Endothelial cell of umbilical vein (primary cell): Measurements from ENCODE around the gene TPSG1. TPM values are rescaled to one million over a fixed set of nuclear protein-coding genes. Genes with fewer than 3 reads are reported as not detected.

Experiments used
- BruUV-seq: library from RNA; stranded (reverse); fragments of 400-500 nt; replicated peaks from 2 replicates; lab custom pipeline; 2021; lab: Mats Ljungman, UMichigan
- CTCF ChIA-PET: fragments of 300-600, 350-600 bp; sonication (Branson Sonifier 250); formaldehyde crosslinking; loops from one replicate; lab custom pipeline; 2021; ENCODE audit warnings: antibody characterized with exemption, inconsistent platforms; lab: Charles Lee
- POLR2A ChIA-PET: fragments of 300-600, 350-600 bp; sonication (Branson Sonifier 250); formaldehyde crosslinking; loops from one replicate; lab custom pipeline; 2021; ENCODE audit warnings: antibody characterized with exemption, inconsistent platforms; lab: Charles Lee
- DNase-seq: peaks from one replicate; pipeline ENCODE4 v3.0.0-alpha.2; 2011; ENCODE audit warnings: low read depth, low spot score
- FAIRE-seq: peaks from 2 replicates; lab custom pipeline; 2011; peaks lifted over from hg19 to GRCh38; lab: Jason Lieb, UNC
- H2AFZ ChIP-seq: 2 replicates; pipeline ENCODE4 v1.6.0; 2012; ENCODE audit warnings: low read depth, low read length, control low read depth, inconsistent platforms
- H3K27ac ChIP-seq: 2 replicates; pipeline ENCODE4 v1.5.1; 2011; ENCODE audit warnings: low read depth, mild to moderate bottlenecking, control low read depth, low read length, moderate library complexity; ENCODE audit not compliant: insufficient read depth
- H3K27me3 ChIP-seq, 2 experiments: 2 replicates each; pipeline versions ENCODE4 v1.6.0 to v1.6.1; 2011; ENCODE audit warnings: low read length in 2 of 2, mixed read lengths in 1 of 2; ENCODE audit not compliant: control insufficient read depth in 2 of 2, insufficient read depth in 2 of 2
- H3K36me3 ChIP-seq, 2 experiments: 2 replicates in 1 of 2; 3 replicates in 1 of 2; pipeline ENCODE4 v1.5.1; 2011; ENCODE audit warnings: low read length in 2 of 2, mild to moderate bottlenecking in 1 of 2, moderate library complexity in 1 of 2; ENCODE audit not compliant: control insufficient read depth in 2 of 2, insufficient read depth in 2 of 2; ENCODE audit errors: extremely low read depth in 1 of 2
- H3K4me1 ChIP-seq: 3 replicates; pipeline ENCODE4 v1.5.1; 2011; ENCODE audit warnings: mild to moderate bottlenecking, low read length; ENCODE audit not compliant: control insufficient read depth, insufficient read depth; ENCODE audit errors: extremely low read depth
- H3K4me2 ChIP-seq: 2 replicates; pipeline ENCODE4 v1.6.1; 2011; ENCODE audit warnings: low read length, control low read depth, mixed read lengths; ENCODE audit not compliant: insufficient read depth
- H3K4me3 ChIP-seq, 3 experiments: fragments of 200-600 bp in 1 of 3; sonication (generic), shearing (Covaris generic) in 1 of 3; replicated peaks in 1 of 3; 2 replicates each; pipeline ENCODE4 v1.5.1; 2011 to 2016; ENCODE audit warnings: control low read depth in 3 of 3, low read length in 3 of 3, mild to moderate bottlenecking in 2 of 3, inconsistent platforms in 1 of 3, low read depth in 1 of 3, moderate library complexity in 1 of 3; ENCODE audit not compliant: insufficient read depth in 1 of 3
- H3K79me2 ChIP-seq: 2 replicates; pipeline ENCODE4 v1.6.0; 2012; ENCODE audit warnings: low read length, inconsistent platforms; ENCODE audit not compliant: control insufficient read depth, insufficient read depth
- H3K9ac ChIP-seq: replicated peaks from 2 replicates; pipeline ENCODE3; 2011; ENCODE audit warnings: low read length, control low read depth; ENCODE audit not compliant: insufficient read depth; ENCODE audit errors: extremely low read depth
- H3K9me1 ChIP-seq: replicated peaks from 3 replicates; pipeline ENCODE4 v1.6.0; 2011; ENCODE audit warnings: mild to moderate bottlenecking, low read length; ENCODE audit not compliant: control insufficient read depth, insufficient read depth; ENCODE audit errors: extremely low read depth
- H3K9me3 ChIP-seq: replicated peaks from 2 replicates; pipeline ENCODE4 v1.5.1; 2012; ENCODE audit warnings: low read length, inconsistent platforms; ENCODE audit not compliant: control insufficient read depth, insufficient read depth
- H4K20me1 ChIP-seq: replicated peaks from 2 replicates; pipeline ENCODE3; 2011; ENCODE audit warnings: mild to moderate bottlenecking, low read length; ENCODE audit not compliant: control insufficient read depth, insufficient read depth; ENCODE audit errors: extremely low read depth
- CTCF ChIP-seq, 2 donors: IDR thresholded peaks; 1 replicate in 1 of 2; 2 replicates in 1 of 2; pipeline ENCODE4 v1.5.1; 2011; ENCODE audit warnings: low read length in 2 of 2, mild to moderate bottlenecking in 2 of 2, moderate library complexity in 2 of 2, control low read depth in 1 of 2, inconsistent platforms in 1 of 2, low read depth in 1 of 2; ENCODE audit not compliant: insufficient read depth in 1 of 2; ENCODE audit errors: extremely low read depth in 1 of 2
- EZH2 ChIP-seq: IDR thresholded peaks from 2 replicates; pipeline ENCODE4 v1.6.1; 2012; ENCODE audit warnings: borderline replicate concordance, low read depth, mild to moderate bottlenecking, moderate library complexity, low read length, inconsistent platforms; ENCODE audit not compliant: severe bottlenecking
- FOS ChIP-seq: IDR thresholded peaks from 2 replicates; pipeline ENCODE4 v1.6.1; 2011; ENCODE audit warnings: mild to moderate bottlenecking, low read length, moderate library complexity, borderline replicate concordance; ENCODE audit not compliant: insufficient read depth
- GATA2 ChIP-seq: IDR thresholded peaks from 2 replicates; pipeline ENCODE4 v1.7.0; 2011; ENCODE audit warnings: low read depth, mild to moderate bottlenecking, moderate library complexity, mixed read lengths, low read length; ENCODE audit not compliant: insufficient read length, insufficient read depth
- JUN ChIP-seq: IDR thresholded peaks from 2 replicates; pipeline ENCODE4 v1.6.1; 2011; ENCODE audit warnings: borderline replicate concordance, low read depth; ENCODE audit not compliant: insufficient read length, insufficient read depth
- MAX ChIP-seq: IDR thresholded peaks from 2 replicates; pipeline ENCODE4 v1.6.1; 2011; ENCODE audit not compliant: insufficient read depth, insufficient read length
- MYC ChIP-seq: IDR thresholded peaks from one replicate; pipeline ENCODE4 v1.6.1; 2011; ENCODE audit warnings: mild to moderate bottlenecking, low read depth, low read length
- POLR2A ChIP-seq: IDR thresholded peaks from 2 replicates; pipeline ENCODE4 v1.6.1; 2012; ENCODE audit warnings: low read depth, mild to moderate bottlenecking, control low read depth, low read length
- POLR2AphosphoS5 ChIP-seq: IDR thresholded peaks from 2 replicates; pipeline ENCODE4 v1.6.1; 2012; ENCODE audit warnings: low read depth, mild to moderate bottlenecking, control low read depth, low read length, moderate library complexity; ENCODE audit not compliant: insufficient read depth
- dilution Hi-C: fragments of 300-500 bp; cut with MboI; formaldehyde crosslinking; loops from one replicate; pipeline ENCODE4 v1.15.0; 2019; ENCODE audit warnings: low sequenced_read_pairs; ENCODE audit not compliant: extremely low pct_ligation_motif_present
- intact Hi-C: fragments of 100-400 bp; cut with micrococcal nuclease; formaldehyde crosslinking; loops from one replicate; pipeline ENCODE4 v1.10.0; 2022
- polyA plus RNA-seq, 4 experiments: library from polyadenylated mRNA; depleted of rRNA in 3 of 4; stranded (reverse) in 3 of 4; unstranded in 1 of 4; fragments of >200 nt; gene quantifications; 2 replicates each; pipeline versions ENCODE4 v1.2.1 to v1.2.3, GENCODE V29; 2011 to 2012; ENCODE audit warnings: missing spikeins in 1 of 4
- total RNA-seq: library from RNA; stranded (reverse); gene quantifications from 2 replicates; pipeline ENCODE4 v1.2.3, GENCODE V29; 2021

The TPSG1 gene
- total and polyA plus RNA-seq, 2 donors (not counting 3 experiments of a cell fraction or from before 2014, with no cell fraction given), result not detected

GRCh38 chr16:1221628-1222552 is 3.2 kb downstream of the TPSG1 start:
- H4K20me1 ChIP-seq, result no peaks in the 10 kb centered on the region

More at GRCh38 chr16:1221628-1222552, 3.2 kb downstream of the TPSG1 start:
- CTCF ChIA-PET, result no interaction called here
- no peak overlapping the region for H3K9ac ChIP-seq
- no peaks in the 10 kb centered on the region for H3K79me2 ChIP-seq
- no peak overlapping the region for H2AFZ ChIP-seq
- dilution Hi-C loops, result no loop called here
- DNase-seq (no peak), FAIRE-seq (no peak)
- no peaks in the 10 kb centered on the region for H3K9me3 ChIP-seq
- POLR2A ChIA-PET, result no interaction called here
- no peaks in the 10 kb centered on the region for H3K9me1 ChIP-seq
- TF ChIP-seq MYC (no peak), EZH2 (no peak), JUN (no peak), CTCF (IDR thresholded peaks at IDR 0.05; ENCODE audit: extremely low read depth in 1 of 2, insufficient read depth in 1 of 2, low read depth in 1 of 2, low read length in 2 of 2) (no peak), GATA2 (no peak), FOS (no peak), POLR2AphosphoS5 (no peak), POLR2A (no peak), MAX (no peak)
- no peak overlapping the region for H3K4me2 ChIP-seq
- H3K27ac ChIP-seq, result no peak overlapping the region
- H3K36me3 ChIP-seq, result no peaks in the 10 kb centered on the region
- no peaks in the 10 kb centered on the region for H3K4me1 ChIP-seq
- intact Hi-C loops, result loop anchor here (5.0 kb wide), 1 partner anchor 695 kb away; the partner anchor contains the start of gene HS3ST6
- no TSS peak for BruUV-seq
- H3K4me3 ChIP-seq, result no peak overlapping the region
- no peaks in the 10 kb centered on the region for H3K27me3 ChIP-seq
